Mesenchymal stem cell (in vitro differentiated cells and primary cell): ENCODE data around the gene USP36.

ENCODE experiments used
- DNase-seq: peaks from one replicate; pipeline ENCODE4 v3.0.0-alpha.2; 2013
- H2AFZ ChIP-seq: one replicate; pipeline ENCODE4 v1.6.1; 2013; ENCODE audit warnings: low read depth, mild to moderate bottlenecking, control low read depth, inconsistent platforms, low read length, moderate library complexity
- H2AK5ac ChIP-seq: 2 replicates; pipeline ENCODE4 v1.6.1; 2013; ENCODE audit warnings: low read length, moderate library complexity, mild to moderate bottlenecking, inconsistent platforms; ENCODE audit not compliant: severe bottlenecking
- H2BK120ac ChIP-seq: one replicate; pipeline ENCODE4 v1.6.1; 2013; ENCODE audit warnings: low read depth, mild to moderate bottlenecking, inconsistent platforms, low read length, moderate library complexity
- H2BK12ac ChIP-seq, 2 experiments: one replicate each; pipeline ENCODE4 v1.6.1; 2013; ENCODE audit warnings: inconsistent platforms in 2 of 2, low read length in 2 of 2, mild to moderate bottlenecking in 2 of 2, moderate library complexity in 2 of 2, control low read depth in 1 of 2
- H2BK15ac ChIP-seq: one replicate; pipeline ENCODE4 v1.6.1; 2013; ENCODE audit warnings: mild to moderate bottlenecking, low read depth, inconsistent platforms; ENCODE audit not compliant: poor library complexity, severe bottlenecking
- H2BK5ac ChIP-seq: 2 replicates; pipeline ENCODE4 v1.6.1; 2013; ENCODE audit warnings: low read depth, mild to moderate bottlenecking, low read length, control low read depth, inconsistent platforms; ENCODE audit not compliant: poor library complexity, severe bottlenecking
- H3K14ac ChIP-seq, 2 experiments: one replicate each; pipeline ENCODE4 v1.6.1; 2013; ENCODE audit warnings: inconsistent platforms in 2 of 2, low read length in 2 of 2, control low read depth in 1 of 2, mild to moderate bottlenecking in 1 of 2, moderate library complexity in 1 of 2
- H3K18ac ChIP-seq, 2 experiments: one replicate each; pipeline ENCODE4 v1.6.1; 2013; ENCODE audit warnings: inconsistent platforms in 2 of 2, low read length in 2 of 2, control low read depth in 1 of 2, low read depth in 1 of 2, mild to moderate bottlenecking in 1 of 2
- H3K23ac ChIP-seq, 2 experiments: one replicate each; pipeline ENCODE4 v1.6.1; 2013; ENCODE audit warnings: inconsistent platforms in 2 of 2, low read length in 2 of 2, mild to moderate bottlenecking in 2 of 2, moderate library complexity in 2 of 2, control low read depth in 1 of 2
- H3K27ac ChIP-seq: 2 replicates; pipeline ENCODE4 v1.5.1; 2013; ENCODE audit warnings: mild to moderate bottlenecking, moderate library complexity, low read length, control low read depth, inconsistent platforms; ENCODE audit not compliant: poor library complexity, severe bottlenecking
- H3K27me3 ChIP-seq, 2 experiments: 2 replicates each; pipeline versions ENCODE4 v1.6.1 to v1.7.0; 2013; ENCODE audit warnings: low read length in 2 of 2, mild to moderate bottlenecking in 2 of 2, moderate library complexity in 2 of 2, control low read depth in 1 of 2, inconsistent platforms in 1 of 2; ENCODE audit not compliant: control insufficient read depth in 1 of 2, insufficient read depth in 1 of 2
- H3K36me3 ChIP-seq, 2 experiments: 2 replicates each; pipeline versions ENCODE4 v1.6.1 to v1.7.0; 2013; ENCODE audit warnings: low read length in 2 of 2, control low read depth in 1 of 2, inconsistent platforms in 1 of 2, low read depth in 1 of 2, mild to moderate bottlenecking in 1 of 2; ENCODE audit not compliant: insufficient read depth in 2 of 2, control insufficient read depth in 1 of 2
- H3K4ac ChIP-seq, 2 experiments: one replicate each; pipeline ENCODE4 v1.6.1; 2013; ENCODE audit warnings: inconsistent platforms in 2 of 2, low read length in 2 of 2, mild to moderate bottlenecking in 2 of 2, moderate library complexity in 2 of 2, control low read depth in 1 of 2, low read depth in 1 of 2
- H3K4me1 ChIP-seq: 2 replicates; pipeline ENCODE4 v1.6.1; 2013; ENCODE audit warnings: low read depth, low read length, control low read depth; ENCODE audit not compliant: control insufficient read depth, insufficient read depth
- H3K4me2 ChIP-seq: 2 replicates; pipeline ENCODE4 v1.6.1; 2013; ENCODE audit warnings: low read length, mild to moderate bottlenecking, inconsistent platforms; ENCODE audit not compliant: poor library complexity, severe bottlenecking
- H3K4me3 ChIP-seq, 2 experiments: 2 replicates each; pipeline versions ENCODE4 v1.5.1 to v1.7.0; 2013; ENCODE audit warnings: low read length in 2 of 2, mild to moderate bottlenecking in 2 of 2, control low read depth in 1 of 2, low read depth in 1 of 2; ENCODE audit not compliant: insufficient read depth in 1 of 2
- H3K79me1 ChIP-seq: replicated peaks from 2 replicates; pipeline ENCODE4 v1.6.1; 2013; ENCODE audit warnings: mild to moderate bottlenecking, control low read depth, low read length, inconsistent platforms; ENCODE audit not compliant: poor library complexity, severe bottlenecking
- H3K9ac ChIP-seq: 2 replicates; pipeline ENCODE4 v1.7.0; 2013; ENCODE audit warnings: mild to moderate bottlenecking, low read length, moderate library complexity
- H3K9me3 ChIP-seq: 2 replicates; pipeline ENCODE4 v1.7.0; 2013; ENCODE audit warnings: mild to moderate bottlenecking, low read length; ENCODE audit not compliant: control insufficient read depth
- H4K8ac ChIP-seq: one replicate; pipeline ENCODE4 v1.6.1; 2013; ENCODE audit warnings: inconsistent platforms, mild to moderate bottlenecking, low read length, moderate library complexity
- H4K91ac ChIP-seq: one replicate; pipeline ENCODE4 v1.6.1; 2013; ENCODE audit warnings: mild to moderate bottlenecking, low read length, inconsistent platforms
- WGBS: methylation state at CpG from one replicate; pipeline ENCODE4 v1.1.7; 2013; ENCODE audit warnings: mixed read lengths; 5-methylcytosine and 5-hydroxymethylcytosine counted together

USP36 gene

GRCh38 chr17:78800132-78800931, 40.3 kb downstream of the USP36 start:
- H2BK120ac ChIP-seq: no peak overlapping the region
- H3K23ac ChIP-seq: no peak overlapping the region
- peak overlapping the region; percentile 12 for H2BK15ac ChIP-seq
- 98% methylated on average over 18 of the region's 18 CpGs for WGBS
- H3K9me3 ChIP-seq: no peaks in the 10 kb centered on the region
- peaks cover 2% of the 10 kb centered on the region for H3K4me1 ChIP-seq
- H3K4me3 ChIP-seq: no peak overlapping the region
- no peak overlapping the region for H2BK5ac ChIP-seq
- no peak overlapping the region for H3K4ac ChIP-seq
- H3K36me3 ChIP-seq: peaks cover 83 to 87% of the 10 kb centered on the region in 2 experiments
- no peak overlapping the region for H3K14ac ChIP-seq
- H3K79me1 ChIP-seq: peaks cover 42% of the 10 kb centered on the region
- no peak overlapping the region for H4K8ac ChIP-seq
- H2AFZ ChIP-seq: no peak overlapping the region
- no peak overlapping the region for H3K18ac ChIP-seq
- no peak overlapping the region for H3K9ac ChIP-seq
- DNase-seq: no peak
- H2AK5ac ChIP-seq: no peak overlapping the region
- H3K27me3 ChIP-seq: no peaks in the 10 kb centered on the region
- no peak overlapping the region for H3K4me2 ChIP-seq
- H2BK12ac ChIP-seq: no peak overlapping the region
- no peak overlapping the region for H4K91ac ChIP-seq
- no peak overlapping the region for H3K27ac ChIP-seq

- peak overlapping the region; percentile 8 for H4K91ac ChIP-seq
- H4K8ac ChIP-seq: no peak overlapping the region
- DNase-seq: peak; percentile 41
- H3K14ac ChIP-seq: no peak overlapping the region
- no peak overlapping the region for H3K4ac ChIP-seq
- H3K79me1 ChIP-seq: peaks cover 41% of the 10 kb centered on the region
- no peak overlapping the region for H2AFZ ChIP-seq
- no peak overlapping the region for H2BK120ac ChIP-seq
- H3K36me3 ChIP-seq: peaks cover 90 to 91% of the 10 kb centered on the region in 2 experiments
- H2AK5ac ChIP-seq: no peak overlapping the region
- H2BK5ac ChIP-seq: no peak overlapping the region
- 93% methylated on average over 33 of the region's 33 CpGs for WGBS
- no peak overlapping the region for H2BK12ac ChIP-seq
- no peak overlapping the region for H3K4me3 ChIP-seq
- H3K9me3 ChIP-seq: no peaks in the 10 kb centered on the region
- no peaks in the 10 kb centered on the region for H3K27me3 ChIP-seq
- H2BK15ac ChIP-seq: no peak overlapping the region
- H3K18ac ChIP-seq: no peak overlapping the region
- H3K23ac ChIP-seq: no peak overlapping the region
- H3K4me1 ChIP-seq: peaks cover 2% of the 10 kb centered on the region
- no peak overlapping the region for H3K9ac ChIP-seq
- H3K27ac ChIP-seq: no peak overlapping the region
- H3K4me2 ChIP-seq: no peak overlapping the region
Observed at GRCh38 chr17:78798695-78799559, 41.7 kb downstream of the USP36 start.

GRCh38 chr17:78797691-78798585, 42.7 kb downstream of the USP36 start:
- DNase-seq: no peak
- Histone ChIP-seq H2BK12ac (no peak overlapping the region), H3K9me3 (no peaks in the 10 kb centered on the region), H3K27ac (no peak overlapping the region), H2BK120ac (no peak overlapping the region), H3K4me2 (no peak overlapping the region), H3K14ac (peak overlapping the region in 1 of 2 experiments; percentile 22), H4K91ac (no peak overlapping the region), H3K9ac (no peak overlapping the region), H3K27me3 (no peaks in the 10 kb centered on the region), H3K4ac (no peak overlapping the region), H3K23ac (no peak overlapping the region), H2BK5ac (no peak overlapping the region), H3K4me3 (no peak overlapping the region), H4K8ac (no peak overlapping the region), H3K4me1 (peaks cover 2% of the 10 kb centered on the region), H2AK5ac (no peak overlapping the region), H3K18ac (no peak overlapping the region), H2BK15ac (no peak overlapping the region), H2AFZ (no peak overlapping the region), H3K36me3 (peaks cover 88 to 91% of the 10 kb centered on the region in 2 experiments), H3K79me1 (peaks cover 35% of the 10 kb centered on the region)
- whole genome bisulfite sequencing: 95% methylated on average over 28 of the region's 28 CpGs
